ENCODE measurements around the gene B3GALT4.

The B3GALT4 gene

DNA sequence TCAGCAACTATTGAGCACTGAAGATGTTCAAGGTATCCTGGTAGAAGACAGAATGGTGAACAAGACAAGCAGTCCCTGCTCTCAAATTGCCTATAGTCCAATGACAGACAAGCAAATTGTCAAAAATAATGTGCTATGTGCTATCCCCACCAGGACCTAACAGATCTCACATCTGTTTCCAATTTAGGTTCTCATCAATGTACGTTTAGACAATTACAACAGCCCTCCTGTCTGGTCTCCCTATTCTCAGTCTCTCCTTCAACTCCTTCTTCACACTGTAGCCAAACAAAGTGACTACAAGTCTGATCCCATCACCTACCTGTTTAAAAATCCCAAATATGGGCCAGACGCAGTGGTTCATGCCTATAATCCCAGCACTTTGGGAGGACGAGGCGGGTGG, 29.4 kb downstream of the B3GALT4 start:
- no peak overlapping the region for H3K4me3 ChIP-seq
- H3K27me3 ChIP-seq (ENCODE audit: low read depth) = no peaks in the 10 kb centered on the region

GRCh38 chr6:33312361-33313104, 35.6 kb downstream of the B3GALT4 start:
- in situ Hi-C loops (cut with MboI; ENCODE audit: low sequenced_read_pairs) = no loop called here
- Histone ChIP-seq H3K4me1 (peaks cover 13% of the 10 kb centered on the region), H3K4me3 (peak overlapping the region; percentile 73), H3K36me3 (replicated peaks) (0 out of 2 replicates have a peak, but pooled peaks cover 3% of the 10 kb centered on the region), H3K27me3 (ENCODE audit: low read depth) (no peaks in the 10 kb centered on the region), H3K9me3 (no peaks in the 10 kb centered on the region)
- peak; percentile 80 to 91 for DNase-seq (ENCODE audit: low spot score in 2 of 2)

More for the DNA sequence above, 29.4 kb downstream of the B3GALT4 start:
- Histone ChIP-seq H3K9me3 (no peaks in the 10 kb centered on the region), H3K36me3 (replicated peaks) (no peaks in the 10 kb centered on the region; the same call in 1 of the 2 replicates), H3K4me1 (no peaks in the 10 kb centered on the region)
- DNase-seq (ENCODE audit: low spot score in 2 of 2) = no peak
- in situ Hi-C loops (cut with MboI; ENCODE audit: low sequenced_read_pairs) = no loop called here

DNA sequence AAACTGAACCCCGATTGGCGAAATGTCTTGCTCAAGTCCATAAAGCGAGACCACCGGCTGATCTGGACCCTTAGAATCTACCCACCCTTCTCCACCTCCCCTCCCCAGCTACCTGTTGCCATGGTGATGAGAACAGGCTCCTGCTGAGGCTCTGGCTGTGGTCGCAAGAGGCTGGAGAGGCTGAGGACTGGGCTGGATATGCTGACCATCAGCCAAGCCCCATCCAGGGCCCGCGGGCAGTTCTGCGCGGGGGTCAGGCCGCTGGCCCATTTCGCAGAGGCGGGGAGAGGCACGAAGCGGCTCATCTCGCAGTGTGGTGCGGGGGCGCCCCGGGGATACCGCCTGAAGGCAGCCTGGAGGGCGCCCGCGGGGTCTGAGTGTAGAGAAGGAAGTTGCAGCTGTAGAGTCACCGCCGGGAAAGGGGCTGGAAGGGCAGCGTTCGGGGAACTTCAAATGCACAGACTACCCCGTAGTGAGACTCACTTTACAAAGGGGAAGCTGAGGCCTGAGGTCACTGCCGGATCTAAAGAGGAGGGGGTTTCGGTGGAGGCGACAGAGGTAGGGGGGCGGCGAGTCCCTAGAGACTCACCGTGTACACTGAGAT, 36.3 kb downstream of the B3GALT4 start:
- 0 out of 2 replicates have a peak, but pooled peaks cover 3% of the 10 kb centered on the region for H3K36me3 ChIP-seq (replicated peaks)
- H3K4me1 ChIP-seq = peaks cover 13% of the 10 kb centered on the region
- in situ Hi-C loops (cut with MboI; ENCODE audit: low sequenced_read_pairs) = no loop called here
- H3K27me3 ChIP-seq (ENCODE audit: low read depth) = no peaks in the 10 kb centered on the region
- DNase-seq (ENCODE audit: low spot score in 2 of 2) = peak in 1 of 2 experiments; percentile 63
- H3K9me3 ChIP-seq = no peaks in the 10 kb centered on the region
- peak overlapping the region; percentile 73 for H3K4me3 ChIP-seq

GRCh38 chr6:33313709-33314514, 37.0 kb downstream of the B3GALT4 start, which contains the start of gene TAPBP:
Gene TAPBP (minus strand): TSS chr6:33314078. CDS start chr6:33314041, 37 bp downstream.
- peak; percentile 38 to 63 for DNase-seq (ENCODE audit: low spot score in 2 of 2)
- Histone ChIP-seq H3K36me3 (replicated peaks) (peaks cover 7% of the 10 kb centered on the region), H3K9me3 (no peaks in the 10 kb centered on the region), H3K27me3 (ENCODE audit: low read depth) (no peaks in the 10 kb centered on the region), H3K4me3 (peak within 1 kb of the TSS; percentile 73), H3K4me1 (peaks cover 19% of the 10 kb centered on the region)
- in situ Hi-C loops (cut with MboI; ENCODE audit: low sequenced_read_pairs) = no loop called here

GRCh38 chr6:33314515-33314942, 37.6 kb downstream of the B3GALT4 start:
- no peaks in the 10 kb centered on the region for H3K27me3 ChIP-seq (ENCODE audit: low read depth)
- peak; percentile 43 to 70 for DNase-seq (ENCODE audit: low spot score in 2 of 2)
- peak overlapping the region; percentile 73 for H3K4me3 ChIP-seq
- in situ Hi-C loops (cut with MboI; ENCODE audit: low sequenced_read_pairs) = no loop called here
- peaks cover 14% of the 10 kb centered on the region for H3K36me3 ChIP-seq (replicated peaks)
- no peaks in the 10 kb centered on the region for H3K9me3 ChIP-seq
- H3K4me1 ChIP-seq = peaks cover 19% of the 10 kb centered on the region

- Histone ChIP-seq H3K27me3 (ENCODE audit: low read depth) (no peaks in the 10 kb centered on the region), H3K4me3 (no peak overlapping the region), H3K36me3 (replicated peaks) (peaks cover 20% of the 10 kb centered on the region), H3K9me3 (no peaks in the 10 kb centered on the region), H3K4me1 (peaks cover 19% of the 10 kb centered on the region)
- in situ Hi-C loops (cut with MboI; ENCODE audit: low sequenced_read_pairs) = no loop called here
- no peak for DNase-seq (ENCODE audit: low spot score in 2 of 2)
Measured at GRCh38 chr6:33314943-33315792, 38.2 kb downstream of the B3GALT4 start.

GRCh38 chr6:33315793-33316602, 39.1 kb downstream of the B3GALT4 start:
- DNase-seq (ENCODE audit: low spot score in 2 of 2) = no peak
- Histone ChIP-seq H3K36me3 (replicated peaks) (peaks cover 28% of the 10 kb centered on the region), H3K27me3 (ENCODE audit: low read depth) (no peaks in the 10 kb centered on the region), H3K4me3 (no peak overlapping the region), H3K4me1 (peaks cover 19% of the 10 kb centered on the region), H3K9me3 (no peaks in the 10 kb centered on the region)
- in situ Hi-C loops (cut with MboI; ENCODE audit: low sequenced_read_pairs) = no loop called here

GRCh38 chr6:33316603-33317418, 39.9 kb downstream of the B3GALT4 start:
- in situ Hi-C loops (cut with MboI; ENCODE audit: low sequenced_read_pairs) = no loop called here
- no peaks in the 10 kb centered on the region for H3K9me3 ChIP-seq
- H3K4me1 ChIP-seq = peaks cover 19% of the 10 kb centered on the region
- H3K4me3 ChIP-seq = peak overlapping the region; percentile 27
- no peaks in the 10 kb centered on the region for H3K27me3 ChIP-seq (ENCODE audit: low read depth)
- H3K36me3 ChIP-seq (replicated peaks) = peaks cover 35% of the 10 kb centered on the region
- DNase-seq (ENCODE audit: low spot score in 2 of 2) = no peak

DNA sequence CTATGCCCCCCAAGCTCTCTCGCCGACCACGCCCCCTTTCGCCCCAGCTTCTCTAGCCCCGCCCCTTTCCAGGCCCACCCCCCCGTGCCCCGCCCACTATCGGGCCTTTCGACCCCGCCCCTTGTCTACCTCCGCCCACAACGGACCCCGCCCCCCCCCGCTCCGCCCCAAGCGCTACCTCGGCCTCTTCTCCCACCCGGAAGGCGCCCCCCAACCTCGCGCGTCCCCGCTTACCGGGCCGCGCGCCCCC, 40.4 kb downstream of the B3GALT4 start:
- Histone ChIP-seq H3K4me3 (peak overlapping the region; percentile 59), H3K9me3 (no peaks in the 10 kb centered on the region), H3K27me3 (ENCODE audit: low read depth) (no peaks in the 10 kb centered on the region), H3K36me3 (replicated peaks) (peaks cover 33% of the 10 kb centered on the region), H3K4me1 (peaks cover 18% of the 10 kb centered on the region)
- in situ Hi-C loops (cut with MboI; ENCODE audit: low sequenced_read_pairs) = no loop called here
- DNase-seq (ENCODE audit: low spot score in 2 of 2) = no peak

DNA sequence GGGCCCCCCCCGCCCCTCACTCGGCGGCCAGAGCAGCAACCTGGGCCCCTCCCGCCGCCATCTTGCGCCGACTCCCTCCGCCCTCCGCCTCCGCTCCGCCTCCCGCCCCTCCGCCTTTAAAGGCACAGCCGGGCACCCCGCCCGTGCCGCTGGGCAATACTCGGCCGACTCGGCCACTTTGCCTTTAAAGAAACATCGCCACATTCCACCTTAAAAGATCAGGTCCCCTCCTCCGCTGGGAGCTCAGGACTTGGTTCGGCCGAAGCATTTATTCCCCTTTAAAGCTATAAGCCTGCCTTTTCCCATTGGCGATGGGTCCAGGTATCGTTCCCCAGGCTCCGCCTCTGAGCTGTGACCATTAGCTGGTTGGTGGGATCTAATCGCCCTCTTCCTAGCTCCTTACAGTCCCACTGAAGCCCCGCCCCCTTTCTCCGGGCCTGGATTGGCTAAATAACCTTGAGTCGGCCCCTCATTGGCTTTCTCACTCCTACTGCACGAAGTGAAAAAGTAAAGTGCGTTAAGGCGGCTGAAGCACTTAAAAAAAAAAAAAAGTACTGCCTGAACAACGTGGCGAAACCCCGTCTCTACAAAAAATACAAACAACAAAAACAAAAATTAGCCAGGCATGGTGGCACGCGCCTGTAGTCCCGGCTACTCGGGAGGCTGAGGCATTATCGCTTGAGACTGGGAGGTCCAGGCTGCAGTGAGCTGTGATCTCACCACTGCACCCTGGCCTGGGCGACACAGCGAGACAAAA, 40.9 kb downstream of the B3GALT4 start, which contains the start of gene ZBTB22:
Gene ZBTB22 (minus strand): TSS at position 76 of the 757 bp plus-strand sequence. CDS start 828 bp downstream, outside the sequence.
- Histone ChIP-seq H3K9me3 (no peaks in the 10 kb centered on the region), H3K36me3 (replicated peaks) (peaks cover 33% of the 10 kb centered on the region), H3K4me3 (peak within 1 kb of the TSS; percentile 59), H3K27me3 (ENCODE audit: low read depth) (no peaks in the 10 kb centered on the region), H3K4me1 (peaks cover 18% of the 10 kb centered on the region)
- in situ Hi-C loops (cut with MboI; ENCODE audit: low sequenced_read_pairs) = no loop called here
- DNase-seq (ENCODE audit: low spot score in 2 of 2) = peak; percentile 97 to 100

GRCh38 chr6:33318426-33319073, 41.6 kb downstream of the B3GALT4 start:
- H3K36me3 ChIP-seq (replicated peaks) = peaks cover 33% of the 10 kb centered on the region
- in situ Hi-C loops (cut with MboI; ENCODE audit: low sequenced_read_pairs) = no loop called here
- H3K9me3 ChIP-seq = no peaks in the 10 kb centered on the region
- DNase-seq (ENCODE audit: low spot score in 2 of 2) = no peak
- H3K27me3 ChIP-seq (ENCODE audit: low read depth) = no peaks in the 10 kb centered on the region
- H3K4me1 ChIP-seq = peaks cover 19% of the 10 kb centered on the region
- peak overlapping the region; percentile 59 for H3K4me3 ChIP-seq

All from HAP-1 (cell line).